HEK293 (cell line): ENCODE measurements around the gene MMADHC.

ENCODE experiments used
- BCL11A ChIP-seq: fragments of 450-650 bp; formaldehyde crosslinking; IDR thresholded peaks from 2 replicates; pipeline ENCODE4 v1.5.1; 2016; ENCODE audit warnings: low read depth, missing biosample characterization, missing genetic modification characterization
- BCL11B ChIP-seq: fragments of 450-650 bp; formaldehyde crosslinking; IDR thresholded peaks from 2 replicates; pipeline ENCODE4 v1.5.1; 2016; ENCODE audit warnings: low read depth, missing biosample characterization, missing genetic modification characterization
- HOXA7 ChIP-seq: sonication (generic); formaldehyde crosslinking; IDR thresholded peaks from 2 replicates; pipeline ENCODE4 v1.8.1; 2022; ENCODE audit warnings: missing genetic modification reagents, borderline replicate concordance
- PRDM1 ChIP-seq: fragments of 450-650 bp; formaldehyde crosslinking; IDR thresholded peaks from 2 replicates; pipeline ENCODE4; 2016; ENCODE audit warnings: missing biosample characterization, missing genetic modification characterization
- SCRT2 ChIP-seq: fragments of 450-650 bp; formaldehyde crosslinking; IDR thresholded peaks from 2 replicates; pipeline ENCODE4 v1.5.1; 2016; ENCODE audit warnings: missing biosample characterization, missing genetic modification characterization
- YY1 ChIP-seq: fragments of 450-650 bp; formaldehyde crosslinking; IDR thresholded peaks from 2 replicates; pipeline ENCODE4 v1.5.1; 2018; ENCODE audit warnings: missing biosample characterization, missing genetic modification characterization
- ZBTB17 ChIP-seq: fragments of 450-650 bp; formaldehyde crosslinking; IDR thresholded peaks from 2 replicates; pipeline ENCODE4 v1.5.1; 2016; ENCODE audit warnings: missing biosample characterization, missing genetic modification characterization
- ZIC2 ChIP-seq: fragments of 450-650 bp; formaldehyde crosslinking; IDR thresholded peaks from 2 replicates; pipeline ENCODE4 v1.5.1; 2016; ENCODE audit warnings: missing biosample characterization, missing genetic modification characterization
- ZNF10 ChIP-seq: fragments of 450-650 bp; formaldehyde crosslinking; IDR thresholded peaks from 2 replicates; pipeline ENCODE4 v1.5.1; 2017; ENCODE audit warnings: missing biosample characterization, missing genetic modification characterization
- ZNF121 ChIP-seq: fragments of 450-650 bp; formaldehyde crosslinking; IDR thresholded peaks from 2 replicates; pipeline ENCODE4 v1.5.1; 2016; ENCODE audit warnings: missing biosample characterization, missing genetic modification characterization
- ZNF2 ChIP-seq: fragments of 450-650 bp; formaldehyde crosslinking; IDR thresholded peaks from 2 replicates; pipeline ENCODE4 v1.5.1; 2016; ENCODE audit warnings: missing biosample characterization, missing genetic modification characterization
- ZNF202 ChIP-seq: fragments of 450-650 bp; formaldehyde crosslinking; IDR thresholded peaks from 2 replicates; pipeline ENCODE4 v1.5.1; 2016; ENCODE audit warnings: missing biosample characterization, missing genetic modification characterization, borderline replicate concordance
- ZNF211 ChIP-seq: fragments of 450-650 bp; formaldehyde crosslinking; IDR thresholded peaks from 2 replicates; pipeline ENCODE4 v1.5.1; 2016; ENCODE audit warnings: low read depth, missing biosample characterization, missing genetic modification characterization
- ZNF24 ChIP-seq: fragments of 450-650 bp; formaldehyde crosslinking; IDR thresholded peaks from 2 replicates; pipeline ENCODE4 v1.5.1; 2016; ENCODE audit warnings: missing biosample characterization, missing genetic modification characterization
- ZNF335 ChIP-seq: fragments of 450-650 bp; formaldehyde crosslinking; conservative IDR thresholded peaks from 2 replicates; pipeline ENCODE4 v1.5.1; 2016; ENCODE audit warnings: missing biosample characterization, missing genetic modification characterization
- ZNF341 ChIP-seq: fragments of 450-650 bp; formaldehyde crosslinking; IDR thresholded peaks from 2 replicates; pipeline ENCODE4; 2016; ENCODE audit warnings: low read depth, missing biosample characterization, missing genetic modification characterization
- ZNF473 ChIP-seq: fragments of 450-650 bp; formaldehyde crosslinking; IDR thresholded peaks from 2 replicates; pipeline ENCODE4 v1.5.1; 2017; ENCODE audit warnings: missing biosample characterization, missing genetic modification characterization
- ZNF558 ChIP-seq: fragments of 450-650 bp; formaldehyde crosslinking; IDR thresholded peaks from 2 replicates; pipeline ENCODE4 v1.5.1; 2016; ENCODE audit warnings: missing biosample characterization, missing genetic modification characterization
- ZNF585B ChIP-seq: fragments of 450-650 bp; formaldehyde crosslinking; IDR thresholded peaks from 2 replicates; pipeline ENCODE4 v1.5.1; 2016; ENCODE audit warnings: missing biosample characterization, missing genetic modification characterization
- ZNF654 ChIP-seq: fragments of 450-650 bp; formaldehyde crosslinking; IDR thresholded peaks from 2 replicates; pipeline ENCODE4 v1.5.1; 2016; ENCODE audit warnings: low read depth, missing biosample characterization, missing genetic modification characterization
- ZNF658 ChIP-seq: fragments of 450-650 bp; formaldehyde crosslinking; IDR thresholded peaks from 2 replicates; pipeline ENCODE4; 2016; ENCODE audit warnings: missing biosample characterization, missing genetic modification characterization
- ZNF670 ChIP-seq: fragments of 450-650 bp; formaldehyde crosslinking; IDR thresholded peaks from 2 replicates; pipeline ENCODE4 v1.5.1; 2016; ENCODE audit warnings: missing biosample characterization, missing genetic modification characterization, low read depth
- ZSCAN30 ChIP-seq: fragments of 450-650 bp; IDR thresholded peaks from 2 replicates; pipeline ENCODE4 v1.5.1; 2018; ENCODE audit warnings: missing biosample characterization, mild to moderate bottlenecking, missing genetic modification characterization, moderate library complexity
- ZXDB ChIP-seq: fragments of 450-650 bp; formaldehyde crosslinking; IDR thresholded peaks from 2 replicates; pipeline ENCODE4 v1.5.1; 2016; ENCODE audit warnings: missing biosample characterization, missing genetic modification characterization
- TF ChIP-seq, protein P1 (sequence below): fragments of 450-650 bp; formaldehyde crosslinking; IDR thresholded peaks from 2 replicates; pipeline ENCODE4 v1.5.1; 2016; ENCODE audit warnings: missing biosample characterization, missing genetic modification characterization
- TF ChIP-seq, protein P2 (sequence below): fragments of 450-650 bp; formaldehyde crosslinking; IDR thresholded peaks from 2 replicates; pipeline ENCODE4 v1.5.1; 2016; ENCODE audit warnings: missing biosample characterization, missing genetic modification characterization
- TF ChIP-seq, protein P3 (sequence below): fragments of 450-650 bp; IDR thresholded peaks from 2 replicates; pipeline ENCODE4 v1.5.1; 2018; ENCODE audit warnings: missing biosample characterization, missing genetic modification characterization
- TF ChIP-seq, protein P4 (sequence below): fragments of 450-650 bp; formaldehyde crosslinking; IDR thresholded peaks from 2 replicates; pipeline ENCODE4 v1.5.1; 2016; ENCODE audit warnings: missing biosample characterization, missing genetic modification characterization
- TF ChIP-seq, protein P5 (sequence below): fragments of 450-650 bp; formaldehyde crosslinking; IDR thresholded peaks from 2 replicates; pipeline ENCODE4 v1.5.1; 2017; ENCODE audit warnings: missing biosample characterization, missing genetic modification characterization
- TF ChIP-seq, protein P6 (sequence below): fragments of 450-650 bp; formaldehyde crosslinking; IDR thresholded peaks from 2 replicates; pipeline ENCODE4; 2016; ENCODE audit warnings: missing biosample characterization, missing genetic modification characterization

Gene MMADHC

DNA sequence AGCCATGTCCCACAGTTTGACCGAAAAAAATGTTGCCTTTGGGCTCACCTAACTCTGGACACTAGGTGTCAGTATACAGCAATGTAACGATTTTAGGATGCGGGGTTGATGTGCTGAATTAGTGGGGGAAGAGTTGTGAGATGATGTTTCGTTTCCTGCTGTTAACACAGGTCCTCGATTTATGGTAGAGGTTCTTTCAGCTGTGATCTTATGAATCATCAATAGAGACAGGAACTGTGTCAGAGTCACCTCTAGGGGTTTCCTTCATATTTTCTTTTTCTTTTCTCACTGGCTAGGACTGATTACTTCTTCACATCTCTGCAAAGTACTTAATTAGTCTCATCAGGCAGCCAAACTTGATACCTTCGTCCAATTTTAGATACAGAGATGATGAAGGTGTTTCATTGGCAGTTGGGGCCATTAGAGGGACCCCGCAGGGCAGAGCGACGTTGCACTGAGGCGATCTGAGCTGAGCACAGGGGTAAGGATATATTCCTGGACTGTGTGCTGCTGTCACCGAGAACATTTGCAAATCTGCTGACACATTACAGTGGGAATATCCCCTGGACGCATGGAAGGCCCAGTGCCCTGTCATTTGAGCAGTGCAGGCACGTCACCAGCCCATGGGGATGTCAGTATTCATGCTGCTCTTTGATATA lies 10.2 kb upstream of the MMADHC start (continued):
- TF ChIP-seq ZNF670 (tag by site-specific recombination) = no peak
- TF ChIP-seq, protein P1, sequence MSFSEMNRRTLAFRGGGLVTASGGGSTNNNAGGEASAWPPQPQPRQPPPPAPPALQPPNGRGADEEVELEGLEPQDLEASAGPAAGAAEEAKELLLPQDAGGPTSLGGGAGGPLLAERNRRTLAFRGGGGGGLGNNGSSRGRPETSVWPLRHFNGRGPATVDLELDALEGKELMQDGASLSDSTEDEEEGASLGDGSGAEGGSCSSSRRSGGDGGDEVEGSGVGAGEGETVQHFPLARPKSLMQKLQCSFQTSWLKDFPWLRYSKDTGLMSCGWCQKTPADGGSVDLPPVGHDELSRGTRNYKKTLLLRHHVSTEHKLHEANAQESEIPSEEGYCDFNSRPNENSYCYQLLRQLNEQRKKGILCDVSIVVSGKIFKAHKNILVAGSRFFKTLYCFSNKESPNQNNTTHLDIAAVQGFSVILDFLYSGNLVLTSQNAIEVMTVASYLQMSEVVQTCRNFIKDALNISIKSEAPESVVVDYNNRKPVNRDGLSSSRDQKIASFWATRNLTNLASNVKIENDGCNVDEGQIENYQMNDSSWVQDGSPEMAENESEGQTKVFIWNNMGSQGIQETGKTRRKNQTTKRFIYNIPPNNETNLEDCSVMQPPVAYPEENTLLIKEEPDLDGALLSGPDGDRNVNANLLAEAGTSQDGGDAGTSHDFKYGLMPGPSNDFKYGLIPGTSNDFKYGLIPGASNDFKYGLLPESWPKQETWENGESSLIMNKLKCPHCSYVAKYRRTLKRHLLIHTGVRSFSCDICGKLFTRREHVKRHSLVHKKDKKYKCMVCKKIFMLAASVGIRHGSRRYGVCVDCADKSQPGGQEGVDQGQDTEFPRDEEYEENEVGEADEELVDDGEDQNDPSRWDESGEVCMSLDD (tag by site-specific recombination) = no peak
- no peak for TF ChIP-seq SCRT2
- TF ChIP-seq ZNF654 (tag by site-specific recombination) = peak; percentile 96
- no peak for TF ChIP-seq ZXDB (tag by site-specific recombination)
- TF ChIP-seq ZBTB17 (tag by site-specific recombination) = peak; percentile 40; the same call in 1 of the 2 replicates
- TF ChIP-seq ZNF211 = no peak
- TF ChIP-seq ZNF10 = no peak
- TF ChIP-seq BCL11A (tag by site-specific recombination) = no peak
- TF ChIP-seq ZNF335 (tag by site-specific recombination) = peak; percentile 85
- no peak for TF ChIP-seq BCL11B (tag by site-specific recombination)
- TF ChIP-seq ZNF473 (tag by site-specific recombination) = no peak
- TF ChIP-seq PRDM1 (tag by site-specific recombination) = peak; percentile 15; the same call in 1 of the 2 replicates
- TF ChIP-seq, protein P2, sequence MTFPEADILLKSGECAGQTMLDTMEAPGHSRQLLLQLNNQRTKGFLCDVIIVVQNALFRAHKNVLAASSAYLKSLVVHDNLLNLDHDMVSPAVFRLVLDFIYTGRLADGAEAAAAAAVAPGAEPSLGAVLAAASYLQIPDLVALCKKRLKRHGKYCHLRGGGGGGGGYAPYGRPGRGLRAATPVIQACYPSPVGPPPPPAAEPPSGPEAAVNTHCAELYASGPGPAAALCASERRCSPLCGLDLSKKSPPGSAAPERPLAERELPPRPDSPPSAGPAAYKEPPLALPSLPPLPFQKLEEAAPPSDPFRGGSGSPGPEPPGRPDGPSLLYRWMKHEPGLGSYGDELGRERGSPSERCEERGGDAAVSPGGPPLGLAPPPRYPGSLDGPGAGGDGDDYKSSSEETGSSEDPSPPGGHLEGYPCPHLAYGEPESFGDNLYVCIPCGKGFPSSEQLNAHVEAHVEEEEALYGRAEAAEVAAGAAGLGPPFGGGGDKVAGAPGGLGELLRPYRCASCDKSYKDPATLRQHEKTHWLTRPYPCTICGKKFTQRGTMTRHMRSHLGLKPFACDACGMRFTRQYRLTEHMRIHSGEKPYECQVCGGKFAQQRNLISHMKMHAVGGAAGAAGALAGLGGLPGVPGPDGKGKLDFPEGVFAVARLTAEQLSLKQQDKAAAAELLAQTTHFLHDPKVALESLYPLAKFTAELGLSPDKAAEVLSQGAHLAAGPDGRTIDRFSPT (tag by site-specific recombination) = no peak
- no peak for TF ChIP-seq ZNF341 (tag by site-specific recombination)
- no peak for TF ChIP-seq ZNF658 (tag by site-specific recombination)
- TF ChIP-seq ZNF585B (tag by site-specific recombination) = no peak
- TF ChIP-seq, protein P3, sequence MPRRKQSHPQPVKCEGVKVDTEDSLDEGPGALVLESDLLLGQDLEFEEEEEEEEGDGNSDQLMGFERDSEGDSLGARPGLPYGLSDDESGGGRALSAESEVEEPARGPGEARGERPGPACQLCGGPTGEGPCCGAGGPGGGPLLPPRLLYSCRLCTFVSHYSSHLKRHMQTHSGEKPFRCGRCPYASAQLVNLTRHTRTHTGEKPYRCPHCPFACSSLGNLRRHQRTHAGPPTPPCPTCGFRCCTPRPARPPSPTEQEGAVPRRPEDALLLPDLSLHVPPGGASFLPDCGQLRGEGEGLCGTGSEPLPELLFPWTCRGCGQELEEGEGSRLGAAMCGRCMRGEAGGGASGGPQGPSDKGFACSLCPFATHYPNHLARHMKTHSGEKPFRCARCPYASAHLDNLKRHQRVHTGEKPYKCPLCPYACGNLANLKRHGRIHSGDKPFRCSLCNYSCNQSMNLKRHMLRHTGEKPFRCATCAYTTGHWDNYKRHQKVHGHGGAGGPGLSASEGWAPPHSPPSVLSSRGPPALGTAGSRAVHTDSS (tag by site-specific recombination) = no peak
- peak; percentile 59; the same call in 1 of the 2 replicates for TF ChIP-seq ZSCAN30 (tag by site-specific recombination)
- TF ChIP-seq ZNF24 (tag by site-specific recombination) = no peak
- no peak for TF ChIP-seq YY1
- TF ChIP-seq, protein P4, sequence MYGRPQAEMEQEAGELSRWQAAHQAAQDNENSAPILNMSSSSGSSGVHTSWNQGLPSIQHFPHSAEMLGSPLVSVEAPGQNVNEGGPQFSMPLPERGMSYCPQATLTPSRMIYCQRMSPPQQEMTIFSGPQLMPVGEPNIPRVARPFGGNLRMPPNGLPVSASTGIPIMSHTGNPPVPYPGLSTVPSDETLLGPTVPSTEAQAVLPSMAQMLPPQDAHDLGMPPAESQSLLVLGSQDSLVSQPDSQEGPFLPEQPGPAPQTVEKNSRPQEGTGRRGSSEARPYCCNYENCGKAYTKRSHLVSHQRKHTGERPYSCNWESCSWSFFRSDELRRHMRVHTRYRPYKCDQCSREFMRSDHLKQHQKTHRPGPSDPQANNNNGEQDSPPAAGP (tag by site-specific recombination) = no peak
- TF ChIP-seq, protein P5, sequence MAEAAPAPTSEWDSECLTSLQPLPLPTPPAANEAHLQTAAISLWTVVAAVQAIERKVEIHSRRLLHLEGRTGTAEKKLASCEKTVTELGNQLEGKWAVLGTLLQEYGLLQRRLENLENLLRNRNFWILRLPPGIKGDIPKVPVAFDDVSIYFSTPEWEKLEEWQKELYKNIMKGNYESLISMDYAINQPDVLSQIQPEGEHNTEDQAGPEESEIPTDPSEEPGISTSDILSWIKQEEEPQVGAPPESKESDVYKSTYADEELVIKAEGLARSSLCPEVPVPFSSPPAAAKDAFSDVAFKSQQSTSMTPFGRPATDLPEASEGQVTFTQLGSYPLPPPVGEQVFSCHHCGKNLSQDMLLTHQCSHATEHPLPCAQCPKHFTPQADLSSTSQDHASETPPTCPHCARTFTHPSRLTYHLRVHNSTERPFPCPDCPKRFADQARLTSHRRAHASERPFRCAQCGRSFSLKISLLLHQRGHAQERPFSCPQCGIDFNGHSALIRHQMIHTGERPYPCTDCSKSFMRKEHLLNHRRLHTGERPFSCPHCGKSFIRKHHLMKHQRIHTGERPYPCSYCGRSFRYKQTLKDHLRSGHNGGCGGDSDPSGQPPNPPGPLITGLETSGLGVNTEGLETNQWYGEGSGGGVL (tag by site-specific recombination) = peak; percentile 70
- no peak for TF ChIP-seq ZNF202 (tag by site-specific recombination)
- peak; percentile 31; the same call in 1 of the 2 replicates for TF ChIP-seq ZNF2 (tag by site-specific recombination)
- no peak for TF ChIP-seq HOXA7 (CRISPR knock-in tag)
- TF ChIP-seq, protein P6, sequence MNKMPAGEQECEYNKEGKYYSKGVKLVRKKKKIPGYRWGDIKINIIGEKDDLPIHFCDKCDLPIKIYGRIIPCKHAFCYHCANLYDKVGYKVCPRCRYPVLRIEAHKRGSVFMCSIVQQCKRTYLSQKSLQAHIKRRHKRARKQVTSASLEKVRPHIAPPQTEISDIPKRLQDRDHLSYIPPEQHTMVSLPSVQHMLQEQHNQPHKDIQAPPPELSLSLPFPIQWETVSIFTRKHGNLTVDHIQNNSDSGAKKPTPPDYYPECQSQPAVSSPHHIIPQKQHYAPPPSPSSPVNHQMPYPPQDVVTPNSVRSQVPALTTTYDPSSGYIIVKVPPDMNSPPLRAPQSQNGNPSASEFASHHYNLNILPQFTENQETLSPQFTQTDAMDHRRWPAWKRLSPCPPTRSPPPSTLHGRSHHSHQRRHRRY (tag by site-specific recombination) = no peak
- TF ChIP-seq ZNF558 (tag by site-specific recombination) = 0 out of 2 replicates have a peak, but pooled peaks have one; percentile 33
- 0 out of 2 replicates have a peak, but pooled peaks have one; percentile 17 for TF ChIP-seq ZIC2
- TF ChIP-seq ZNF121 = no peak
